Keratinocyte (primary cell): ENCODE measurements around the gene OPN1MW. TPM values are rescaled to one million over a fixed set of nuclear protein-coding genes. Genes with fewer than 3 reads are reported as not detected.
"Not testable (repeated sequence)": the region's sequence is repeated elsewhere in the genome, so short reads cannot be mapped to it uniquely, and the experiment has no call there.

Experiments used
- DNase-seq: peaks from one replicate; pipeline ENCODE4 v3.0.0-alpha.2; 2011; ENCODE audit warnings: low read depth, missing footprints, low spot score
- FAIRE-seq: peaks from 2 replicates; lab custom pipeline; 2011; peaks lifted over from hg19 to GRCh38; lab: Jason Lieb, UNC
- H2AFZ ChIP-seq: 2 replicates; pipeline ENCODE4 v1.6.0; 2012; ENCODE audit warnings: low read length, control low read depth, inconsistent platforms; ENCODE audit not compliant: control insufficient read depth
- H3K27ac ChIP-seq: 2 replicates; pipeline ENCODE4 v1.5.1; 2011; ENCODE audit warnings: low read length; ENCODE audit not compliant: control insufficient read depth, insufficient read depth
- H3K27me3 ChIP-seq: 3 replicates; pipeline ENCODE4 v1.6.0; 2011; ENCODE audit warnings: low read length; ENCODE audit not compliant: control insufficient read depth, insufficient read depth; ENCODE audit errors: extremely low read depth
- H3K36me3 ChIP-seq, 2 experiments: 2 replicates in 1 of 2; 3 replicates in 1 of 2; pipeline ENCODE4 v1.5.1; 2011; ENCODE audit warnings: low read length in 2 of 2, mild to moderate bottlenecking in 1 of 2; ENCODE audit not compliant: control insufficient read depth in 2 of 2, insufficient read depth in 2 of 2; ENCODE audit errors: extremely low read depth in 1 of 2
- H3K4me1 ChIP-seq: 3 replicates; pipeline ENCODE4 v1.5.1; 2011; ENCODE audit warnings: low read length; ENCODE audit not compliant: control insufficient read depth, insufficient read depth; ENCODE audit errors: extremely low read depth
- H3K4me2 ChIP-seq: 3 replicates; pipeline ENCODE4 v1.6.0; 2011; ENCODE audit warnings: low read depth, low read length; ENCODE audit not compliant: control insufficient read depth, insufficient read depth; ENCODE audit errors: extremely low read depth
- H3K4me3 ChIP-seq, 3 experiments: fragments of 200-600 bp in 1 of 3; sonication (generic) in 1 of 3; 2 replicates in 2 of 3; 3 replicates in 1 of 3; pipeline ENCODE4 v1.5.1; 2011 to 2016; ENCODE audit warnings: low read length in 3 of 3, mild to moderate bottlenecking in 3 of 3, control low read depth in 2 of 3, inconsistent platforms in 1 of 3, low read depth in 1 of 3, mixed read lengths in 1 of 3, mixed run types in 1 of 3, moderate library complexity in 1 of 3; ENCODE audit not compliant: control insufficient read depth in 2 of 3, insufficient read depth in 2 of 3; ENCODE audit errors: extremely low read depth in 1 of 3
- H3K79me2 ChIP-seq: 2 replicates; pipeline ENCODE4 v1.6.0; 2012; ENCODE audit warnings: low read length; ENCODE audit not compliant: control insufficient read depth, insufficient read depth
- H3K9ac ChIP-seq: 3 replicates; pipeline ENCODE4 v1.6.0; 2011; ENCODE audit warnings: low read length; ENCODE audit not compliant: control insufficient read depth, insufficient read depth; ENCODE audit errors: extremely low read depth
- H3K9me1 ChIP-seq: 3 replicates; pipeline ENCODE4 v1.6.0; 2011; ENCODE audit warnings: low read length; ENCODE audit not compliant: control insufficient read depth, insufficient read depth; ENCODE audit errors: extremely low read depth
- H3K9me3 ChIP-seq: 2 replicates; pipeline ENCODE4 v1.5.1; 2012; ENCODE audit warnings: low read depth, low read length; ENCODE audit not compliant: control insufficient read depth
- H4K20me1 ChIP-seq: 3 replicates; pipeline ENCODE4 v1.6.0; 2011; ENCODE audit warnings: low read length; ENCODE audit not compliant: control insufficient read depth, insufficient read depth; ENCODE audit errors: extremely low read depth
- dilution Hi-C: fragments of 300-500 bp; cut with MboI; formaldehyde crosslinking; loops from one replicate; pipeline ENCODE4 v1.7.0; 2020; ENCODE audit warnings: low sequenced_read_pairs; ENCODE audit not compliant: extremely low pct_ligation_motif_present
- polyA plus RNA-seq, 5 experiments: library from polyadenylated mRNA; depleted of rRNA in 3 of 5; stranded (reverse) in 3 of 5; stranded (forward) in 1 of 5; unstranded in 1 of 5; fragments of >200 nt; gene quantifications; 1 replicate in 1 of 5; 2 replicates in 3 of 5; 3 replicates in 1 of 5; pipeline versions ENCODE4 v1.2.1 to v1.2.3, GENCODE V29; 2011 to 2012; ENCODE audit warnings: missing spikeins in 2 of 5, low read depth in 1 of 5, low replicate concordance in 1 of 5

OPN1MW gene
- polyA plus RNA-seq, 1 donor (not counting 4 experiments of a cell fraction or from before 2014, with no cell fraction given) = not detected

- H3K4me3 ChIP-seq, dilution Hi-C loops, FAIRE-seq: not testable (repeated sequence)
These were observed 57.6 kb downstream of the OPN1MW start for GRCh38 chrX:154239982-154240503.

More at GRCh38 chrX:154239982-154240503, 57.6 kb downstream of the OPN1MW start:
- H3K4me1 ChIP-seq, H4K20me1 ChIP-seq, H3K9me1 ChIP-seq, H3K27me3 ChIP-seq, H3K36me3 ChIP-seq, H3K4me2 ChIP-seq, H2AFZ ChIP-seq, H3K9me3 ChIP-seq, DNase-seq, H3K9ac ChIP-seq, H3K79me2 ChIP-seq, H3K27ac ChIP-seq: not testable (repeated sequence)

Other genes with a start within 250 kb of the OPN1MW start
- 103 to 149 TPM (median 112 TPM) in 3 replicates for gene NAA10, start 247.6 kb upstream of the OPN1MW start, polyA plus RNA-seq
- gene RENBP, start 238.0 kb upstream of the OPN1MW start, polyA plus RNA-seq = 0.08 to 0.40 TPM (median 0.16 TPM) in 3 replicates
- gene HCFC1, start 210.8 kb upstream of the OPN1MW start, polyA plus RNA-seq = 2.7 to 7.0 TPM (median 3.0 TPM) in 3 replicates
- 6.6 to 13.1 TPM (median 7.5 TPM) in 3 replicates for gene TMEM187, start 209.8 kb upstream of the OPN1MW start, polyA plus RNA-seq
- gene IRAK1, start 162.7 kb upstream of the OPN1MW start, polyA plus RNA-seq = 41.5 to 70.1 TPM (median 65.5 TPM) in 3 replicates
- gene MECP2, start 84.9 kb upstream of the OPN1MW start, polyA plus RNA-seq = 7.2 to 12.4 TPM (median 9.9 TPM) in 3 replicates
- gene OPN1LW, start 38.4 kb upstream of the OPN1MW start, polyA plus RNA-seq = not detected in 3 replicates
- gene OPN1MW2, start 37.2 kb downstream of the OPN1MW start, polyA plus RNA-seq = not detected in 3 replicates
- gene OPN1MW3, start 75.0 kb downstream of the OPN1MW start, polyA plus RNA-seq = not detected in 3 replicates
- gene TEX28, start 112.5 kb downstream of the OPN1MW start, polyA plus RNA-seq = not detected in 3 replicates
- not detected in 3 replicates for gene TKTL1, start 113.2 kb downstream of the OPN1MW start, polyA plus RNA-seq
- 245 to 536 TPM (median 343 TPM) in 3 replicates for gene FLNA, start 192.0 kb downstream of the OPN1MW start, polyA plus RNA-seq
- gene EMD, start 196.7 kb downstream of the OPN1MW start, polyA plus RNA-seq = 32.7 to 65.5 TPM (median 36.9 TPM) in 3 replicates
- gene RPL10, start 215.8 kb downstream of the OPN1MW start, polyA plus RNA-seq = 2,926 to 3,552 TPM (median 3,414 TPM) in 3 replicates
- 16.7 to 37.6 TPM (median 17.1 TPM) in 3 replicates for gene DNASE1L1, start 226.7 kb downstream of the OPN1MW start, polyA plus RNA-seq
- gene TAFAZZIN, start 228.9 kb downstream of the OPN1MW start, polyA plus RNA-seq = 16.3 to 20.6 TPM (median 19.9 TPM) in 3 replicates
- gene ATP6AP1, start 246.1 kb downstream of the OPN1MW start, polyA plus RNA-seq = 42.4 to 85.5 TPM (median 74.1 TPM) in 3 replicates